Jurkat, Clone E6-1 (cell line): ENCODE measurements around the gene BHMT. TPM values are rescaled to one million over a fixed set of nuclear protein-coding genes. Genes with fewer than 3 reads are reported as not detected.

Experiments
- DNase-seq: peaks from one replicate; pipeline ENCODE4 v3.0.0-alpha.2; 2011; ENCODE audit warnings: low read depth, low spot score
- H3K4me3 ChIP-seq: 2 replicates; pipeline ENCODE4 v1.5.1; 2011; ENCODE audit warnings: mild to moderate bottlenecking, low read length, control low read depth, moderate library complexity
- polyA plus RNA-seq: library from polyadenylated mRNA; unstranded; fragments of >200 nt; gene quantifications from one replicate; pipeline ENCODE4 v1.2.1, GENCODE V29; 2012; ENCODE audit warnings: missing spikeins; ENCODE audit not compliant: insufficient read length, insufficient read depth

Gene BHMT
- polyA plus RNA-seq: not detected

- no peak within 1 kb of the TSS for H3K4me3 ChIP-seq
- DNase-seq: no peak
These were observed at the start of gene BHMT for GRCh38 chr5:79111387-79111959. TSS of gene BHMT (plus strand) at chr5:79111809. CDS start at chr5:79111886, 77 bp downstream.

GRCh38 chr5:79062436-79062835 is 49.2 kb upstream of the BHMT start:
- no peak overlapping the region for H3K4me3 ChIP-seq
- no peak for DNase-seq

GRCh38 chr5:79069488-79070349 is 41.9 kb upstream of the BHMT start, which contains the start of the genes BHMT2 and DMGDH:
TSS of gene BHMT2 (plus strand) at chr5:79069767. CDS start at chr5:79069783, 16 bp downstream.
TSS of gene DMGDH (minus strand) at chr5:79069674. CDS start at chr5:79069620, 54 bp downstream.
- DNase-seq: no peak
- H3K4me3 ChIP-seq: no peak within 1 kb of the TSS

- no peak overlapping the region for H3K4me3 ChIP-seq
- no peak for DNase-seq
These were observed 41.3 kb upstream of the BHMT start for GRCh38 chr5:79070350-79070667.

- no peak for DNase-seq
- no peak overlapping the region for H3K4me3 ChIP-seq
These were observed 37.0 kb upstream of the BHMT start for GRCh38 chr5:79074641-79075040.

GRCh38 chr5:79075646-79076426 is 35.8 kb upstream of the BHMT start:
- DNase-seq: no peak
- no peak overlapping the region for H3K4me3 ChIP-seq

GRCh38 chr5:79076819-79077218 is 34.8 kb upstream of the BHMT start:
- no peak overlapping the region for H3K4me3 ChIP-seq
- DNase-seq: no peak

GRCh38 chr5:79077680-79078365 is 33.8 kb upstream of the BHMT start:
- DNase-seq: no peak
- H3K4me3 ChIP-seq: no peak overlapping the region

GRCh38 chr5:79080804-79081203 is 30.8 kb upstream of the BHMT start:
- DNase-seq: no peak

GRCh38 chr5:79081779-79082178 is 29.8 kb upstream of the BHMT start:
- H3K4me3 ChIP-seq: no peak overlapping the region
- DNase-seq: no peak

More at GRCh38 chr5:79080804-79081203, 30.8 kb upstream of the BHMT start:
- H3K4me3 ChIP-seq: no peak overlapping the region

GRCh38 chr5:79086116-79086515 is 25.5 kb upstream of the BHMT start:
- H3K4me3 ChIP-seq: no peak overlapping the region
- DNase-seq: no peak

- H3K4me3 ChIP-seq: no peak overlapping the region
- no peak for DNase-seq
These were observed 23.1 kb upstream of the BHMT start for GRCh38 chr5:79088507-79088906.

- H3K4me3 ChIP-seq: no peak overlapping the region
- DNase-seq: no peak
These were observed 20.5 kb upstream of the BHMT start for GRCh38 chr5:79091064-79091463.

GRCh38 chr5:79093762-79094161 is 17.8 kb upstream of the BHMT start:
- no peak overlapping the region for H3K4me3 ChIP-seq
- no peak for DNase-seq

GRCh38 chr5:79105868-79106267 is 5.7 kb upstream of the BHMT start:
- no peak overlapping the region for H3K4me3 ChIP-seq
- DNase-seq: no peak

- no peak overlapping the region for H3K4me3 ChIP-seq
These were observed 4.4 kb upstream of the BHMT start for GRCh38 chr5:79107020-79107796.

GRCh38 chr5:79108086-79108485 is 3.5 kb upstream of the BHMT start:
- no peak overlapping the region for H3K4me3 ChIP-seq
- no peak for DNase-seq

More at GRCh38 chr5:79107020-79107796, 4.4 kb upstream of the BHMT start:
- no peak for DNase-seq

GRCh38 chr5:79108792-79109191 is 2.8 kb upstream of the BHMT start:
- DNase-seq: no peak
- no peak overlapping the region for H3K4me3 ChIP-seq
